ENCODE results near the gene BLOC1S1. TPM values are rescaled to one million over a fixed set of nuclear protein-coding genes. Genes with fewer than 3 reads are reported as not detected.

BLOC1S1 gene
- total and polyA plus RNA-seq, 9 of the 15 experiments (the other 6 are each of a cell fraction or from before 2014, with no cell fraction given) = 75.2 to 161 (median 98.8) TPM

GRCh38 chr12:55723516-55724225 lies 7.8 kb downstream of the BLOC1S1 start (continued):
- TF ChIP-seq KDM5B (IDR thresholded peaks at IDR 0.05; ENCODE audit: insufficient replicate concordance, low read depth, low read length) (no peak), CAMTA2 (CRISPR knock-in tag; conservative IDR thresholded peaks at IDR 0.05) (no peak), SIRT6 (IDR thresholded peaks at IDR 0.05; ENCODE audit: low read depth, low read length) (peak; percentile 75), KHSRP (IDR thresholded peaks at IDR 0.05) (no peak), E2F8 (IDR thresholded peaks at IDR 0.05; ENCODE audit: low read depth, partially characterized antibody) (no peak), SNRNP70 (optimal IDR thresholded peaks at IDR 0.05; ENCODE audit: low read depth, low read length) (no peak), FOXJ3 (CRISPR knock-in tag; IDR thresholded peaks at IDR 0.05) (no peak), RBM22 (IDR thresholded peaks at IDR 0.05; ENCODE audit: low read depth, low read length, poor library complexity, severe bottlenecking) (peak; percentile 17), ZNF197 (CRISPR knock-in tag; IDR thresholded peaks at IDR 0.05; ENCODE audit: low read depth) (no peak)
